Mammary epithelial cell (primary cell): Measurements from ENCODE around the gene AAGAB.

Experiments used
- EZH2 ChIP-seq: IDR thresholded peaks from 2 replicates; pipeline ENCODE4 v1.6.1; 2012; ENCODE audit warnings: low read length, inconsistent platforms, borderline replicate concordance
- TF ChIP-seq, protein P1 (sequence below), 2 donors: IDR thresholded peaks in 1 of 2; conservative IDR thresholded peaks in 1 of 2; 2 replicates each; pipeline ENCODE4 v1.5.1; 2011 to 2012; ENCODE audit warnings: inconsistent platforms in 2 of 2, low read length in 2 of 2, mild to moderate bottlenecking in 2 of 2, control low read depth in 1 of 2, low read depth in 1 of 2; ENCODE audit not compliant: insufficient read depth in 1 of 2; ENCODE audit errors: extremely low read depth in 1 of 2

DNA sequence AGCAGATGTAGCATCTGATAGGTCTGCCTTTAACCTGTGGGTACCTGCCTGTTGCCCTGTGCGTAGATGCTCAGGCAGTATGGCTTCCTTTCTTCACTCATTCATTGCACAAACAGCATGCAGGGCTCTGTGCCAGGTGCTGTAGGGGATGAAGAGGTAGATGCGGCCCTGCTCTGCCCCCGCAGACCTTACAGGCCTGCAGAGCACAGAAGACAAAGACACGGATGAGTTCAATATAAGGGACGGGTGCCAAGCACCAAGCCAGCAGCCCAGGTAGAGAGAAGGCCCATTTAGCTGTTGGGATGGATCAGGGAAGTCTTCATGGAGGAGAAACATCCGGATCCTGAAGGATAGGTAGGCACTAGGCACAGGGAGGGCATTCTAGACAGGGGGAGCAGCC is 69.4 kb downstream of the AAGAB start:
- TF ChIP-seq, protein P1, sequence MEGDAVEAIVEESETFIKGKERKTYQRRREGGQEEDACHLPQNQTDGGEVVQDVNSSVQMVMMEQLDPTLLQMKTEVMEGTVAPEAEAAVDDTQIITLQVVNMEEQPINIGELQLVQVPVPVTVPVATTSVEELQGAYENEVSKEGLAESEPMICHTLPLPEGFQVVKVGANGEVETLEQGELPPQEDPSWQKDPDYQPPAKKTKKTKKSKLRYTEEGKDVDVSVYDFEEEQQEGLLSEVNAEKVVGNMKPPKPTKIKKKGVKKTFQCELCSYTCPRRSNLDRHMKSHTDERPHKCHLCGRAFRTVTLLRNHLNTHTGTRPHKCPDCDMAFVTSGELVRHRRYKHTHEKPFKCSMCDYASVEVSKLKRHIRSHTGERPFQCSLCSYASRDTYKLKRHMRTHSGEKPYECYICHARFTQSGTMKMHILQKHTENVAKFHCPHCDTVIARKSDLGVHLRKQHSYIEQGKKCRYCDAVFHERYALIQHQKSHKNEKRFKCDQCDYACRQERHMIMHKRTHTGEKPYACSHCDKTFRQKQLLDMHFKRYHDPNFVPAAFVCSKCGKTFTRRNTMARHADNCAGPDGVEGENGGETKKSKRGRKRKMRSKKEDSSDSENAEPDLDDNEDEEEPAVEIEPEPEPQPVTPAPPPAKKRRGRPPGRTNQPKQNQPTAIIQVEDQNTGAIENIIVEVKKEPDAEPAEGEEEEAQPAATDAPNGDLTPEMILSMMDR (conservative IDR thresholded peaks at IDR 0.05 in 1 of 2, IDR thresholded peaks at IDR 0.05 in 1 of 2; ENCODE audit: extremely low read depth in 1 of 2, insufficient read depth in 1 of 2, low read depth in 1 of 2, low read length in 2 of 2), result no peak
- no peak for TF ChIP-seq EZH2
